ENCODE measurements around the gene MATCAP1. TPM values are rescaled to one million over a fixed set of nuclear protein-coding genes. Genes with fewer than 3 reads are reported as not detected.

MATCAP1 gene
- total RNA-seq (2014; rRNA removed; shearing (Covaris generic)), result 16.2 and 18.9 TPM in 2 replicates

DNA sequence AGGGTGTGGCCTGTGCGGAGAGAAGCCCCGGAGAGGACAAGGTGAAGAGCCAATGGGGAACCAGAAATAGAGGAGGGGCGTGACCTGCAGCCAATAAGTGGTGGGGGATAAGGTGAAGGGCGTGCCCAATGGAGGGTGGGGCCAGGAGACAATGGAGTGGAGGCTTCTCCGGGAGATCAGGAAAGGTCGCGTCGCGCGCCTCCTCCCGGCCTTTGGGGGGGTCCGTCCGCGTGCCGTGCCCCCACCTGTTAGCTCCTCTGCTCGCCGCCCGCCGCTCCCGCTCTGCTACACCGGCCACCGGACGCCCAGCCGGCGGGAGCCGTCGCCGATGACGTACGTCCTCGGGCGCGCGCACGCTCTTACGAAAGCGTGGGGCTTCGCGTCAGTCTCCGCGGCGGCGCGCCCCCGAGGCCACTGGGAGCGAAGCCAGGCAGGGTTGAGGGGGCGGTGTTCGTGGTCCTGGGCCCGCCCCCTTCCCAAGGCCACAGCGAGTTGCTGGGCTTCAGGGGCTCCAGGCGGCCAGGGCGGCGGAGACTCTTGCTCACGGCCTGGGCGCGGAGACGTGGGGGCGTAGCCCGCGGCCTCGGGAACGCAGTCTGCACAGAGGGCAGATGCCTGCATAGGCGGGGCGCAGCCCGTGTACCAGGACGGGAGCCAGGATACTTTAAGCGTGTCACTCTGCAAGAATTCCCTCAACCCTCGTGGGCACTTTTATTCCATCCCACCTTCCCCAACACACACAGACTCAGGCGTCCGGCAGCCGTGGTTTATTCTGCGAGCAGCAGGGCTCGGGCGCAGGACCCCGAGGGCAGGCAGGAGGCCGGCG is at the start of gene MATCAP1:
TSS of gene MATCAP1 (minus strand) at position 337 of the 826 bp plus-strand sequence. CDS start 3,353 bp downstream, outside the sequence.
- Histone ChIP-seq H3K4me3 (ENCODE audit: insufficient read depth, low read depth, low read length) (peak within 1 kb of the TSS; percentile 83), H3K36me3 (replicated peaks; ENCODE audit: control insufficient read depth, insufficient read depth, low read length) (no peaks in the 10 kb centered on the region), H3K27me3 (ENCODE audit: control insufficient read depth, insufficient read depth, low read length) (peaks cover 19% of the 10 kb centered on the region)
- peak; percentile 100 for DNase-seq

DNA sequence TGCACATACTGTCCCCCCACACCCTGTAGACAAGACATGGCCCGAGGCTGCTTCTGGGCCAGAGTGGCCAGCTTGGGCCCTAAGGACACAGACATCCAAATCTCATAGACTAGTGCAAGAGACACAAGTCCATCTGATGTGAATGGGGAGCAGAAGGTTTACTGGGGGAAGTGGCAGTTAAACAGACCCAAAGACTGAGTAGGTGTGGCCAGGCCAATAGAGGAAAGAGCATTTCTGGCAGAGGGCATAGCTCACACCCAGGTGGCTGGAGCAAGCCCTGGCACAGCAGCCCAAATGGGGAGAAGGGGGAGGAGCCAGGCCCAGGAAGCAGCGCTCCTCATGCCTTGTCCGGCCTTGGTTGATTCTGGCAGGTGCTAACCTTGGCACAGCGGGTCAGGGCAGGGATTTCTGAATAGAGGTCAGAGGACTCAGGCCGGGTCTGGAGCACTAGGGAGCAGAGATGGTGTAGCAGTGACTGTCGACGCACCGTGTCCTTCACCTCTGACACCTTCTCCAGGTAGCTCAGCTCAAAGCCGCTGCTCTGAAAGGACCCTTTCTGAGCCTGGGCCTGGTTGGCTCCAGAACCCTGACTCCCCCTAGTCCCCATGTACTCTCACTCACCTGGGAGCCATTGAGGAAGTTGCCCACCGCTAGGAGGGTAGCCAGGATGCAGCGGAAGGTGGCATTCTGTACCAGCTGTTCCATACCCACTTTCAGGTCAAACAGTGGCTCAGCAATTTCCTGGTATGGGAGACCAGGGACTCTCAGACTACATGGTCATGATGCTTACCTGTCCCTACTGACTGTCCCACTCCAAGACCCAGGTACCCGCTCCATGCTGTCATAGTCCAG is 47.3 kb upstream of the MATCAP1 start:
- no peaks in the 10 kb centered on the region for H3K27me3 ChIP-seq (ENCODE audit: control insufficient read depth, insufficient read depth, low read length)
- H3K4me3 ChIP-seq (ENCODE audit: insufficient read depth, low read depth, low read length), result no peak overlapping the region
- no peak for DNase-seq
- peaks cover 41% of the 10 kb centered on the region for H3K36me3 ChIP-seq (replicated peaks; ENCODE audit: control insufficient read depth, insufficient read depth, low read length)

DNA sequence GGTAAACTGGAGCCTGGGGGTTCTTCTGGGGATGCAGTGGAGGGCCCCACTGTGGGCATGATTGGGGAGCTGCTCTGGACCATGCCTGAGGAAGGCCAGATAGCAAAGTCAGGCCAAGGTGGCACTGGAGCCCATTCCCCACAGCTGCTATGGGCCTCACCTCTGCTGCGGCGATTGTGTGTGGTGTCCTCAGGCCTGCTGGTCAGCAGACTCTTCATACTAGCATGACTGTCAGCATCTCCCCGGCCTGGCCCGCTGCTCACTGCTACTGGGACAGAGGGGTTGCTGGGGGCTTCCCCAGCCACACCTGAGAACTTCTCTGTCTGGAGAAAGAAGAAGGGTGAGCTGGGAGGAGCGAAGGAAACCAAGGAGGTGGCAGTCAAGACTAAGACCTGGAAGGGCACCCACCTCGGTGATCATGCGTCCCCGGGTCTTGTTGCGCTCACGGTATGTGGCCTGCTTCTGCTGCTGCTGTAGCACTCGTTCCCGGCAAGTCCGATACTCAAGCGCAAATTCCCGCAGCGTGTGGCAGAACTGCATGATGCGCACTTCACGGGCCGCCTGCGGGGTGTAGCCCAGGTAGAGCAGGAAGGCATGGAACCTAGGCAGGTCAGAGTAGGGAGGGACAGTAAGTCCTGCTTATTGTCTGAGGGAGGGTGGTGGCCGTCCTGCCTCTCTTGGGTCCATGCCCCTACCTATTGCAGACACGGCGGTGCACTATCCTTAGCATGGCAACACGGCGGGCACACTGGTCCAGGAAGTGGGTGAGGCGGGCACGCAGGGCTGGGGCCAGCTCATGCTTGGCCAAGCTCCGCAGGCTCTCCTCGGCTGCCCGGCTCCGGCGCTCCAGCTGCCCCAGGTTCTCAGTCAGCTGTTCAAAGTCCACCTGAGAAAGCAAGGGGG is 46.4 kb upstream of the MATCAP1 start:
- DNase-seq, result no peak
- Histone ChIP-seq H3K27me3 (ENCODE audit: control insufficient read depth, insufficient read depth, low read length) (no peaks in the 10 kb centered on the region), H3K36me3 (replicated peaks; ENCODE audit: control insufficient read depth, insufficient read depth, low read length) (peaks cover 37% of the 10 kb centered on the region), H3K4me3 (ENCODE audit: insufficient read depth, low read depth, low read length) (no peak overlapping the region)

GRCh38 chr16:67228905-67229304 is 45.1 kb upstream of the MATCAP1 start:
- DNase-seq, result no peak
- peaks cover 30% of the 10 kb centered on the region for H3K36me3 ChIP-seq (replicated peaks; ENCODE audit: control insufficient read depth, insufficient read depth, low read length)
- no peaks in the 10 kb centered on the region for H3K27me3 ChIP-seq (ENCODE audit: control insufficient read depth, insufficient read depth, low read length)
- no peak overlapping the region for H3K4me3 ChIP-seq (ENCODE audit: insufficient read depth, low read depth, low read length)

GRCh38 chr16:67228034-67228785 is 44.4 kb upstream of the MATCAP1 start:
- no peak for DNase-seq
- H3K36me3 ChIP-seq (replicated peaks; ENCODE audit: control insufficient read depth, insufficient read depth, low read length), result peaks cover 28% of the 10 kb centered on the region
- H3K4me3 ChIP-seq (ENCODE audit: insufficient read depth, low read depth, low read length), result peak overlapping the region; percentile 87; the same call in 1 of the 2 replicates
- H3K27me3 ChIP-seq (ENCODE audit: control insufficient read depth, insufficient read depth, low read length), result no peaks in the 10 kb centered on the region

DNA sequence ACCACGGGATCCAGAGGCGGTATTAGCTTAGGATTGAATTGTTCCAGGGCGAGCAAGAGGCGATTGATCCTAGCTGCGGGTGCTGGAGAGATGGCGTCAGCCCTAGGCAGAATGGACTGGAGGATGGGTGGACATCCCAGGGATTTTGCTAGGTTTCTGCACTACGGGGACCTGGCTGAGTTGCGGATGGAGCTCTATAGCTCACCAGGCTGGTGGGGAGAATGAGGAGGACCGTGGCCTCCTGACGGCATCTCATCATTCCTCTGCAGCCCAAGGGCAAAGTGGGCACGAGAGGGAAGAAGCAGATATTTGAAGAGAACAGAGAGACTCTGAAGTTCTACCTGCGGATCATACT is 43.8 kb upstream of the MATCAP1 start:
- Histone ChIP-seq H3K36me3 (replicated peaks; ENCODE audit: control insufficient read depth, insufficient read depth, low read length) (peaks cover 28% of the 10 kb centered on the region), H3K4me3 (ENCODE audit: insufficient read depth, low read depth, low read length) (peak overlapping the region; percentile 87), H3K27me3 (ENCODE audit: control insufficient read depth, insufficient read depth, low read length) (no peaks in the 10 kb centered on the region)
- no peak for DNase-seq

- peak; percentile 100 for DNase-seq
- Histone ChIP-seq H3K4me3 (ENCODE audit: insufficient read depth, low read depth, low read length) (peak within 1 kb of the TSS; percentile 87), H3K36me3 (replicated peaks; ENCODE audit: control insufficient read depth, insufficient read depth, low read length) (peaks cover 28% of the 10 kb centered on the region), H3K27me3 (ENCODE audit: control insufficient read depth, insufficient read depth, low read length) (no peaks in the 10 kb centered on the region)
These were observed 43.2 kb upstream of the MATCAP1 start, which contains the start of gene TMEM208 for GRCh38 chr16:67226804-67227566. Gene TMEM208, plus strand, starts transcription at chr16:67227130. Its CDS starts 89 bp downstream, at chr16:67227219.

DNA sequence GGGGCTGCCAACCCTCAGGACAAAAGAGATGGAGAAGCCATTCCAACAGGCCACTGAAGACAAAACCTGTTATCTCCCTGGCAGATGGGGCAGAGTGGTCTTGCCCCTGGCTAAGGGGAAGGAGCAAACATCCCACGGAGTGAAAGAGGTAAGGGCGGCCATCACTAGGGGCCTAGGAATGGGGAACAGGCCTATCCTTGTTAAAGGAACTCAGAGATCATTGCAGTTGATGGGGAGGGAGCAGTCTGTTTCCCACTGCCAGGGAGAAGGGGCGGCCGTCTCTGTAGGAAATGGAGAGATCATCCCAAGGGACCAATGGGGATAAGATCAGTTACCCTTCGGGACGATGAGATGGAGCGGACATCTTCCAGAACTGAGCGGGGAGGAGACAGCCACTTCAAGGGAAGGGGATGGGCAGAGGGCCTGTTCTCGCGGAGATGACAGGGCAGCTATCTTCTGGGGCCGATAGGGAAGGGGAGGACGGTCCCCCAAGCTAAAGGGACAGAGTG is 42.6 kb upstream of the MATCAP1 start:
- Histone ChIP-seq H3K36me3 (replicated peaks; ENCODE audit: control insufficient read depth, insufficient read depth, low read length) (peaks cover 24% of the 10 kb centered on the region), H3K27me3 (ENCODE audit: control insufficient read depth, insufficient read depth, low read length) (no peaks in the 10 kb centered on the region), H3K4me3 (ENCODE audit: insufficient read depth, low read depth, low read length) (peak overlapping the region; percentile 87)
- DNase-seq, result no peak

DNA sequence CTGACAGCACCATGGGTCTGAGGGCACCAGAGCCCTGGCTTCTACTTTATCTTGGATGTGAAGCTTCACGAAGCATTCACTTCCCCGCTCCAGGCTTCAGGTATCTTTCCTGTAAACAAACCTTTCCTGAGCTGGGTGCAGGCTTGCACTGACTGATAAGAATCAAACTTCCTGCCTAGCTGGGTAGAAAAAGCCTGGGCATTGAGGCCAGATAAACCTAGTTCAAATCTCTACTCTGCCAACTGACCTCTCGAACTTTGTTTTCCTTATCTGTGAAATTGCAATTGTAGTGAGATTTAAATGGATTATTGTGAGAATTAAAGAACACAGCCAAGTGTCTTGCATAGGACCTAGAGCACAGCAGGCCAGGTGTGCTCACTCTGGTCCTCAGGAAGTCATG is 40.2 kb upstream of the MATCAP1 start:
- Histone ChIP-seq H3K4me3 (ENCODE audit: insufficient read depth, low read depth, low read length) (no peak overlapping the region), H3K27me3 (ENCODE audit: control insufficient read depth, insufficient read depth, low read length) (no peaks in the 10 kb centered on the region), H3K36me3 (replicated peaks; ENCODE audit: control insufficient read depth, insufficient read depth, low read length) (peaks cover 6% of the 10 kb centered on the region)
- no peak for DNase-seq

GRCh38 chr16:67216612-67217490 is 33.1 kb upstream of the MATCAP1 start:
- H3K27me3 ChIP-seq (ENCODE audit: control insufficient read depth, insufficient read depth, low read length), result no peaks in the 10 kb centered on the region; the same call in 1 of the 2 replicates
- H3K36me3 ChIP-seq (replicated peaks; ENCODE audit: control insufficient read depth, insufficient read depth, low read length), result no peaks in the 10 kb centered on the region
- no peak for DNase-seq
- no peak overlapping the region for H3K4me3 ChIP-seq (ENCODE audit: insufficient read depth, low read depth, low read length)

DNA sequence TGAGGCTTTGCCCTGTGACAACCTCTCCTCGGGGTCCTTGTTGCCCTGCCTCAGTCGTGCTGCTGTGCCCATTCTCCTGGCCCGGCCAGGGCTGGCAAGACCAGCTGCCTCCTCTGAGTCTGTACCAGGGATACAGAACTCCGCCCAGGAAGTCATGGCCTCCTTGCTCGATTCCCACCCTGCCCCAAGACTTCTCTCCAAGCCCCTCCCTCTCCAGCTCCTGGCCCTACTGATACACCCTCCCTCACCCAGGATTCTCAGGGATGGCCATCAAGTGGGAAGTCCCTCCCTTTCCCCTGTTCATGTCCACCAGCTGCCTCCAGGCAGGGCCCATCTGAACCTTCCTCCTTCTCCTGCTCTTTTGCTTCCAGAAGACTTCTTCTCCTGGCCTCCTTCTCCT is 31.9 kb upstream of the MATCAP1 start:
- peak; percentile 74 for DNase-seq
- no peak overlapping the region for H3K4me3 ChIP-seq (ENCODE audit: insufficient read depth, low read depth, low read length)

More for the DNA sequence above, 31.9 kb upstream of the MATCAP1 start:
- H3K36me3 ChIP-seq (replicated peaks; ENCODE audit: control insufficient read depth, insufficient read depth, low read length), result no peaks in the 10 kb centered on the region
- no peaks in the 10 kb centered on the region; the same call in 1 of the 2 replicates for H3K27me3 ChIP-seq (ENCODE audit: control insufficient read depth, insufficient read depth, low read length)

Data from H7 (cell line).